Right renal cortex interstitium (tissue), 3 donors: ENCODE measurements around the gene AUTS2. TPM values are rescaled to one million over a fixed set of nuclear protein-coding genes. Genes with fewer than 3 reads are reported as not detected.

ENCODE experiments used
- DNase-seq, 3 donors: peaks; one replicate each; pipeline ENCODE4 v3.0.0-alpha.2; 2013; ENCODE audit warnings: low read depth in 3 of 3, low spot score in 2 of 3
- polyA plus RNA-seq, 3 donors: library from polyadenylated mRNA; unstranded; fragments of 120-200 nt; gene quantifications; one replicate each; pipeline ENCODE4 v1.2.1, GENCODE V29; 2013; ENCODE audit not compliant: insufficient read length in 3 of 3

The AUTS2 gene
- polyA plus RNA-seq, 3 donors, result 51.6 to 66.2 (median 55.2) TPM

DNA sequence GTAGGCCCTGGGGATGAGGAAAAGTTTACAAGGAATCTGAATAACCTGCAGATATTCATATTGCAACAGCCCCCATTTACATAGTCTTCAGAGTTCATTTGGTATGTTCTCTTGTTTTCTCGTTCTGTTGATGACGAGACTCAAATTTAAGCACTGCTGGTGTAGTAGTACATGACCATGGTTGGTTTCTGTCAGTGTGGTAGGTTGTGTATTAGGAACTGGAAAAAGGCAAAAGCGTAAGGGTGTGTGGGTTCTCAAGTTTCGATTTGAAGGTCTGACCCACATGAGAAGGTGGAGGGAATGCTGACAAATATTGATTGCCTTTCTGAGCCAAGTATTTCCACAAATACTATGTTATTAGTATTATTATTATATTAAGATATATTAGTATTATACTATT is 151.7 kb downstream of the AUTS2 start:
- no peak for DNase-seq

GRCh38 chr7:69751026-69751425 is 152.8 kb downstream of the AUTS2 start:
- no peak for DNase-seq

DNA sequence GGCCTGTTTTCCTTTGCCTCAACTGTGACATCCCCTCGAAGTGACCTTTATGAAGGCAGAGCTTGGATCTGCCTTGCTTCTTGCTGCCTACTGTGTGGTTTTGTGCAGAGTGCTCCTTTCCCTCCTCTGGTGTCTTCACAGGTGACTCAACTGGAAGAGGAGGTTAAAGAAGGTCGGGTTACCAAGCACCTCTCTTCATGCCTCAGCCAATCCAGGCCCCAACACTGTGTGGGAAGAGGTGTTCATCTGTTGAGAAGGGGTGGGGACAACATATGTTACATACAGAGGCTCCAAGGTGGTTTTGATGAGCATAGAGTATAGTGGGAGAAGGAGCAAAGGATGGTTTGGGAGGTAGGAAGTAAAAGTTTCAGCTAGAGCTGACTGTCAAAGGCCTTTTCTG is 155.7 kb downstream of the AUTS2 start:
- DNase-seq, result no peak

- no peak for DNase-seq
These were observed 156.2 kb downstream of the AUTS2 start for GRCh38 chr7:69754476-69754875.

- DNase-seq, result no peak
These were observed 158.0 kb downstream of the AUTS2 start for GRCh38 chr7:69756235-69756634.

DNA sequence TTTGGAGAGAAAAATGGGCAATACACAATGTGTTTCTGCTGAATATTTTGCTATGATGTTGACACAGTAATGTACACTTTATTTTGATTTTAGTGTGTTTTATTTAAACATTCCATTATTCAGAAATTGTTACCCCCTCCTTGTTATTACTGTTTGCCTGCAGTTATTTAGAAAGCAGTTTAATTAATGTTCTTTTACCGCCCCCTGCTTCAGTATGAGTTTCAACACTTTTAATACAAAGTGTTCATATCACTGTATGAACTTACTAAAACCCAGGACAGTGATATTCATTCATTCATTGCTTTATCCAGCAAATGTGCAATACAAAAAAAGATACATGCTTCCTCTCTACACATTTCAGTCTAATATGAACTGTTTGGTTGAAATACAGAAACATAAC is 159.3 kb downstream of the AUTS2 start:
- DNase-seq, result no peak

DNA sequence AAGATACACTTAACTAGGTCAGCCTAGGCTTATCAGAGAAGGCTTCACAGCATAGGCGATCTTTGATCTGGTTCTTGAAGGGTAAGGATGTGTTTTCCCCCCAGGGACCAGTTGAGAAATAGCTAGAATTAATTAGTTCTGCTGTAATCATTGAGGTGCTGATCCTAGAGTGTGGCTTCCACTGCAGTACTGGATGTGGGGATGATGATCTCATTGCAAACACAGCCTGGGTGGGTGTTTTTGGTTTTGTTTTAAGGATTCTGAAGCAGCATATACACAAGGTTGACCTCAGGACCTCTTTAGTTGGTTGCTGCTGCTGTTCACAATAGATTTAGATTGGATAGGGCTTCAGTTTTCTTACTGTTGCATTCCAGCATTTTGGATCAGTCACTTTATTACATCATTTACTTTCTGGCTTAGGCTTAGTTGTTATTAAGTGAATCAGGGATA is 159.7 kb downstream of the AUTS2 start:
- DNase-seq, result no peak

DNA sequence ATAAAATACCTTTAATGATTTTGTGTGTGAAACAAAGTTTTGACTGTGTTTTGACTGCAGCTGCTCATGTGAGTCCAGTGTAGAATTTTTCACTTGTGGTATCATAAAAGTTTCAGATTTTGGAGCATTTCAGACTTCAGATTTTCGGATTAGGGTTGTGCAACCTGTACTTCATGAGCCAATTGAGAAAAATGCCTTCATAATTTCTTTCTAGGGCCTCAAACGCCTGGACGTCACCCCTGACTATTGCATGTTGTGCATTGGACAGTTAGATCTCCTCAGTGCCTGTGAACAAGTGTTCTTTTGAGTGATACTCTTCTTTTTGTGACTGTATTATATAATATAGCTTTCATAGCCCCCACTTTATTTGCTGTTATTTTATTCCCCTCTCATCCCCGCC is 161.1 kb downstream of the AUTS2 start:
- no peak for DNase-seq

DNA sequence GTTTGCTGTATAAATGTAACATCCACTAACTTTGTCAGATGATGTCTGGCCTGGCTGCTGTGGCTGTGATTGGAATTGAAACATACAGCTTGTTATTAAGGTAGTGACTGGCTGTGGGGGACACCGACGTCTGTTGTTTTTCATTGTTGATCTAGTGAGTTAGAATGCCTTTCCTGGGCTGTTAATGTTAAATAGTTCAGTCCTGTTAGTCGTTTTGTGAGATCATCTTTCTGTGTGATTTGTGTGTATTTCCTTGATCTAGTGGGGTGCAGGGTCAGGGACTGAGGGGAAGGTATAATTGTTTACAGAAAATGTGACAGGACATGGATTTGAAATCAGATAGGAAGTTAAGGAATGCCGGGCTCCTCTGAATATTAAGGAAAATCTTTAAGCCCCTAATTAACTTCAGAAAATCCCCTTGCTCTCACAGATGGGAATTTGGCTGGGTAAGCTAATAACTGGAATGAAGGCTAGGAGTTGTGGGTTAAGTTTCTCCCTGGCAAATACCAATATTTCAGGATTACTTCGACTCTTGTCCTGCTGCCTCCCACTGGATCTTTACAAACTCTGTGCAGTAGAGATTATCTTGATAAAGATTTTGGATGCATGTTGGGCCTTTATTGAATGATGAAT is 163.1 kb downstream of the AUTS2 start:
- DNase-seq, result no peak

DNA sequence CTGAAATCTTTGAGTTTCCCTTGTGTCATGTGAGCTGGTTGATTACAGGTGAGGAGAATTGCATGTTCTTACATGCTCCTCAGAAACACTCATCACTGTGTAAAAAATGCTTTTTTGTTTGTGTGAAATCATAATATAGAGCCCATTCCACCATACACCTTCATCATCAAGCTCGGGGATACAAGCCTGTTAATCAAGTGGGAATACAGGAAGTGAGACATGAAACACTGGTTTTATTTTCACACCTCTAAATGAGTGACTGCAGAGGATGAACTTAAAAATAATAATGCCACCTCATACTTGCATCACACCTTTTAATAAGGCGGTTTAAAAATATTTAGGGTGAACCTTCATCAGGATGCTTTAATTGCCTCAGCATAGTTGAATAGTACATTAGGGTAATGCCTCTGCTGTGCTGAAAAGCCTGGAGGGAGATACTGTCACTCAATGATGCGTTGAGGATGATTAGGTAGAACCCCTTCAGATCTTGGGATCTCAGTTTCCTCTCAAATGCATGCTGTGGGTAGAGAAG is 164.6 kb downstream of the AUTS2 start:
- no peak for DNase-seq

DNA sequence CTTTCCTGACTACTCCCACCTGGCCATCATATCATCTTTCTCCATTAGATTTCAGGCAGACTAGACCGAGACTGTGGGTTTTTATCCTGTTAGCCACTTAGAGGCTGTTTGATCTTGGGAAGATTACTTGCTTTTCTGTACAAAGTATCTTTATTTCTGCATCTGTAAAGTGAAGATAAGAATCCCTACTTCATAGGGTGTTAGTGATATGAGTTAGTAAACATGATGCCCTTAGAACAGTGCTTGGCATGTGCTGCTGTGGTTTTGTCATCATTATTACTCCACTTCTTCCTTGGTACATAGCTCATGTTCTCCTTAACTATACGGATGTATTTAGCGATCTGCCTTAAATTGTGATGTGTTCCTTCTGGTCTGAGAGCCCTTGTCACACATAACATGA is 165.2 kb downstream of the AUTS2 start:
- no peak for DNase-seq

GRCh38 chr7:69764147-69764546 is 165.9 kb downstream of the AUTS2 start:
- no peak for DNase-seq

GRCh38 chr7:69764681-69765080 is 166.4 kb downstream of the AUTS2 start:
- DNase-seq, result no peak

DNA sequence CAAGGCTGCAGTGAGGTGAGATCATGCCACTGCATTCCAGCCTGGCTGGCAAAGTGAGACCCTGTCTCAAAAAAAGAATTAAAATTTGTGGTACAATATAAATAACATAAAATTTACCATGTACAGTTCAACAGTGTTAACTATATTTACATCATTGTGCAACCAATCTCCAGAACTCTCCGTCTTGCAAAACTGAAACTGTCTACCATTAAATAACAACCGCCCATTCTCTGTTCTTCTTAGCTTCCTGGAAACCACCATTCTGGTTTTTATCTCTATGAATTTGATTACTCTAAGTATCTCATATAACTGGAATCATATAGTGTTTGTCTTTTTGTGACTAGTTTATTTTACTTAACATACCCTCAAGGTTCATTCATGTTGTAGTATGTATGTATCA is 167.6 kb downstream of the AUTS2 start:
- DNase-seq, result no peak

- no peak for DNase-seq
These were observed 170.8 kb downstream of the AUTS2 start for GRCh38 chr7:69768986-69769595.

GRCh38 chr7:69769826-69770225 is 171.6 kb downstream of the AUTS2 start:
- DNase-seq, result no peak

GRCh38 chr7:69770613-69771012 is 172.3 kb downstream of the AUTS2 start:
- no peak for DNase-seq

GRCh38 chr7:69772718-69773436 is 174.6 kb downstream of the AUTS2 start:
- no peak for DNase-seq

DNA sequence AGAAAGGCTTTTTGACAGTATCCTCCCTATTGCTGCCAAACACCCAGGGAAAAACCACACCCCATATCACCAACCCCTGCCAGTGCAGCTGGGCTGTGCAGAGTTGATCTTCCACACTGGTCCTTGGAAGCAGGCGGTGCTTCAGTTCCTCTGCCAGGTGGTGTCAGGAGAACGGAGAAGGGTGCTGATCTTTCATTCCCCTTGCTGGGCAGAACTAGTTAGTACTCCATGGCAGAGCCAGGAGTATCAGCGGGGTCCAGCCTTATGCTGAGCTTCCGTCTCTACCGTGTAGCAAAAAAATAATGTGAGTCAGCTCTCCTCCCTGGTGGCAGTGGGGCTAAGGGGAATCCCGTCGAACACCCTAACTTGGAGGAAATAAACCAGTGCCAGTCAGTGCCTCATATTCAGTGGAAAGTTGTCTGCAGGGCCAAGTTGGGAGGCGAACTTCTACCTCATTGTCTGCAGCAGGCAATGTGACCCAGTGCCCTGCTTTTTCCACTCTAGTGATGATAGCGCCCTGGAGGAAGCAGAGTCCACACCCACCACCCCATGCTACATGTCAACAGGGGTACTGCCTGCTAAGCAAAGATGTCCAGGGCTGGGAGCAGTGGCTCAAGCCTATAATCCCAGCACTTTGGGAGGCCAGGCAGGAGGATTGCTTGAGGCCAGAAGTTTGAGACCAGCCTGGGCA is 175.4 kb downstream of the AUTS2 start:
- no peak for DNase-seq

DNA sequence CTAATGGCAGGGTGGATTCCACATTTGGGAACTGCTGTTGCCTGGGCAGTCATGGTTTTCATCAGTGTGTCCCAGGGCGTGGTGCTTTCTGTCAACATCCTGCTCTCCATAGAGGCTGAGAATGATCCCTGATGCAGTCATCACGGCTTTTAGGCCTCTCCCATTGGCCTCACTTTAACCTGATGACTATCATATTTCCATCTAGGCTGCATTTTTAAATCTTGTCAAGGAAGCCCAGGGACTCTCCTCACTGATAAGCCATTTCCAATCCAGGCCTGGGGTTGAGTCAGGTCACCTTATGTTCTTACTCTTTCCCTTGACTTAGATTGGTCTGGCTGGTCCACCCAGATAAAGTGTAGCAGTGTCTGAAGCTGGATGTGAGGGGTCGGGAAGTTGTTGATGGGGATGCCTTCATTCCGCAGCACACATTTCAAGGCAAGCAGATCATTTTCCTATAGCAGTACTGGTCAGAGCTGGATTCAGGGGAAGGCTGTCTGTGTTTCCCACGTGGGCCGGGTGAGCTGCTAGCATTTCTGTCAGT is 177.0 kb downstream of the AUTS2 start:
- no peak for DNase-seq

- no peak for DNase-seq
These were observed 178.3 kb downstream of the AUTS2 start for GRCh38 chr7:69776611-69777010.
